Coronary artery (tissue), 2 donors: ENCODE results near the gene USP4.
"Not testable (repeated sequence)": the region's sequence is repeated elsewhere in the genome, so short reads cannot be mapped to it uniquely, and the experiment has no call there.

Experiments used
- DNase-seq: peaks from one replicate; pipeline ENCODE4 v3.0.0-alpha.2; 2017; ENCODE audit warnings: low spot score
- H3K27ac ChIP-seq, 2 donors: fragments of 200-600 bp; sonication (generic); one replicate each; pipeline ENCODE4 v1.5.1; 2016 to 2019
- H3K4me3 ChIP-seq: fragments of 200-600 bp; sonication (generic); 2 replicates; pipeline ENCODE4 v1.5.1; 2016; ENCODE audit warnings: mild to moderate bottlenecking, moderate library complexity
- CTCF ChIP-seq: fragments of 200-600 bp; sonication (generic); IDR thresholded peaks from one replicate; pipeline ENCODE4 v1.5.1; 2019; ENCODE audit warnings: antibody characterized with exemption

The USP4 gene

GRCh38 chr3:49349348-49350114 is 9.7 kb upstream of the USP4 start:
- DNase-seq = no peak
- no peak for TF ChIP-seq CTCF
- Histone ChIP-seq H3K27ac (no peak overlapping the region), H3K4me3 (no peak overlapping the region)

DNA sequence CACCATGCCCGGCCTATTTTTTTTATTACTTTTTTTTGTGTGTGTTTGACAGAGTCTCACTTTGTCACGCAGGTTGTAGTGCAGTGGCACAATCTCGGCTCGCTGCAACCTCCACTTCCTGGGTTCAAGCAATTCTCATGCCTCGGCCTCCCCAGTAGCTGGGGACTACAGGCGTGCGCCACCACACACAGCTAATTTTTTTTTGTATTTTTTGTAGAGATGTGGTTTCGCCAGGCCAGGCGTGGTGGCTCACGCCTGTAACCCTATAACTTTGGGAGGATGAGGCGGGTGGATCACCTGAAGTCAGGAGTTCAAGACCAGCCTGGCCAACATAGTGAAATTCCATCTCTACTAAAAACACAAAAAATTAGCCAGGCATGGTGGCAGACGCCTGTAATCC is 8.5 kb upstream of the USP4 start:
- H3K27ac ChIP-seq, DNase-seq: not testable (repeated sequence)

DNA sequence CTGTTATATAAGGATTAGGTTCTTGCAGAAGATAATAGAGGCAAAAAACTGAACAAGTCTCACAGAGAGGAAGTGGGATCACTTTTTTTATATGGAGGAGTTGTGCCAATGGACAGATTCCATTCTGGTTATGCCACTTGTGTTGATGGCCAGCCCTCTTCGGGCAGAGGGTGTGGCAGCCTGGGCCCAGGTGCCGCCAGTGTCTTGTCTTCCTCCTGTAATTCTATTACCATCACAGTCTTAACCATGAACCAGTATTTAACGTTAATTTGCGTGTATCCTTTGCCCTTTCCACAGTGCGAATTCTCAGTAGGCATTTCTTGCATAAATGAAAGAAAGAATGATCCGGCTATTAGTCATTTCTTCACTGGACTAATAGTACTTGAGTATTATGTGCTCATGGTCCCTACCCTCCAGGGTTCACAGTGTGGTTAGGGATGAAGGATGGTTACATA is 7.0 kb upstream of the USP4 start:
- TF ChIP-seq CTCF = no peak
- H3K27ac ChIP-seq = peak overlapping the region; percentile 23 to 52
- no peak for DNase-seq
- no peak overlapping the region for H3K4me3 ChIP-seq

More for the DNA sequence above, 8.5 kb upstream of the USP4 start:
- not testable (repeated sequence) for H3K4me3 ChIP-seq

DNA sequence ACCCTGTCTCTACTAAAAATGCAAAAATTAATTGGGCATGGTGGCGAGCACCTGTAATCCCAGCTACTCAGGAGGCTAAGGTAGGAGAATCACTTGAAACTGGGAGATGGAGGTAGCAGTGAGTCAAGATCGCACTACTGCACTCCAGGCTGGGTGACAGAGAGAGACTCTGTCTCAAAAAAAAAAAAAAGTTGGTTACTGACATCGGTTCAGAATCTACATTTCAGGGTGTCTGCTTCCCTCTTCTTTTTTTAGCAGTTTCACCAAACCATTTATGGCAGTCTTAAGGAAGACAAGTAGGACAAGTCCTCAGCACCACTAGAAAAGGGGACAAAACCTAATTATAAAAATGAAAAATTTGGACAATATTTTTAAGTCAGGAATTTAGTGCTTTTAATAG is 3.3 kb upstream of the USP4 start:
- peak overlapping the region in 1 of 2 donors; percentile 56 for H3K27ac ChIP-seq
- no peak for TF ChIP-seq CTCF
- no peak for DNase-seq
- H3K4me3 ChIP-seq = no peak overlapping the region

DNA sequence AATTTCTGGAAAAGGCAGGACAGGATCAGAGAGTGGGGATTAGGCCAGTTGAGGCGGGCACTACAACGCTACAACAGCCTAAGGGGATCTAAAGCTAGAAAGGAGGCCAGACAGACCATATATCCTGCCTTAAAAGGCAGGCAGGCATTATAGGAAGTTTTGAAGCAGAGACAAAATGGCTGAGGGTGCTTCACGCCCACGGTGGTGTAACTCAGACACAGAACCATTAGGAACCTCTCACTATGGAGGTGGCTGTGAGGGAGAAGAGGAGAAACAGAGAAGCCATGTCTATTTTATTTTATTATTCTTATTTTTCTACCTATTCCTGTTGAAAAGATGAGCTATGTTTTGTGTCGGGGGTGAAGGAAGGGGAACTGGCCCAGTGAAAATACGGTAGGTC is 2.1 kb upstream of the USP4 start:
- H3K27ac ChIP-seq = peak overlapping the region; percentile 11 to 47
- no peak overlapping the region for H3K4me3 ChIP-seq
- TF ChIP-seq CTCF = no peak
- DNase-seq = no peak

GRCh38 chr3:49339581-49339940 is 292 bp downstream of the USP4 start:
- DNase-seq = no peak
- peak overlapping the region; percentile 92 to 95 for H3K27ac ChIP-seq
- peak overlapping the region; percentile 86 for H3K4me3 ChIP-seq
- no peak for TF ChIP-seq CTCF

- TF ChIP-seq CTCF = no peak
- Histone ChIP-seq H3K27ac (peak overlapping the region in 1 of 2 donors; percentile 32), H3K4me3 (no peak overlapping the region)
- no peak for DNase-seq
Measured at GRCh38 chr3:49333916-49334633, 5.8 kb downstream of the USP4 start.
